Upper lobe of left lung (tissue), 6 donors: Measurements from ENCODE around the gene HSD11B1L. TPM values are rescaled to one million over a fixed set of nuclear protein-coding genes. Genes with fewer than 3 reads are reported as not detected.
"Not testable (repeated sequence)": the region's sequence is repeated elsewhere in the genome, so short reads cannot be mapped to it uniquely, and the experiment has no call there.

Experiments
- ATAC-seq, 2 donors: fragments of 200-7000 bp; cut with Tn5 transposase; one replicate each; pipeline ENCODE4 v1.9.1; 2022; ENCODE audit warnings: mild to moderate bottlenecking in 2 of 2, moderate library complexity in 2 of 2; ENCODE audit not compliant: low FRiP score in 2 of 2
- DNase-seq, 2 donors: peaks; one replicate each; pipeline ENCODE4 v3.0.0-alpha.2; 2019 to 2020
- H3K27ac ChIP-seq, 4 donors: fragments of 200-600 bp; sonication (generic); one replicate each; pipeline ENCODE4 v1.5.1; 2016 to 2019
- H3K27me3 ChIP-seq, 4 donors: fragments of 200-600 bp; sonication (generic); one replicate each; pipeline ENCODE4 v1.5.1; 2017 to 2019
- H3K36me3 ChIP-seq, 4 donors: fragments of 200-600 bp; sonication (generic); one replicate each; pipeline ENCODE4 v1.5.1; 2016 to 2019
- H3K4me1 ChIP-seq, 4 donors: fragments of 200-600 bp; sonication (generic); one replicate each; pipeline ENCODE4 v1.5.1; 2018 to 2019
- H3K4me3 ChIP-seq, 4 donors: fragments of 200-600 bp; sonication (generic); one replicate each; pipeline ENCODE4 v1.5.1; 2017 to 2019; ENCODE audit warnings: mild to moderate bottlenecking in 2 of 4, moderate library complexity in 1 of 4
- H3K9me3 ChIP-seq, 4 donors: fragments of 200-600 bp; sonication (generic); one replicate each; pipeline ENCODE4 v1.5.1; 2018 to 2019
- EP300 ChIP-seq, 4 donors: sonication (generic); formaldehyde crosslinking; IDR thresholded peaks; one replicate each; pipeline ENCODE4 v1.5.1; 2017; ENCODE audit warnings: antibody characterized with exemption in 4 of 4, control low read depth in 2 of 4
- POLR2A ChIP-seq, 4 donors: fragments of 450-650 bp; IDR thresholded peaks; one replicate each; pipeline ENCODE4 v1.5.1; 2016 to 2017; ENCODE audit warnings: antibody characterized with exemption in 4 of 4, mild to moderate bottlenecking in 2 of 4
- POLR2AphosphoS5 ChIP-seq, 2 donors: sonication (generic); formaldehyde crosslinking; IDR thresholded peaks; one replicate each; pipeline ENCODE4 v1.5.1; 2017; ENCODE audit warnings: antibody characterized with exemption in 2 of 2
- WGBS, 2 donors: methylation state at CpG; one replicate each; pipeline ENCODE4 v1.1.5; 2017 to 2018; 5-methylcytosine and 5-hydroxymethylcytosine counted together
- total RNA-seq, 6 donors: library from RNA; depleted of rRNA in 4 of 6; stranded (reverse); fragments of >200 nt in 4 of 6; gene quantifications; one replicate each; pipeline versions ENCODE4 v1.1.0 to v1.2.1, GENCODE V29; 2016 to 2021
- TF ChIP-seq, protein P1 (sequence below), 6 experiments: fragments of 450-650 bp in 4 of 6; fragments of 200-600 bp in 2 of 6; sonication (generic) in 2 of 6; IDR thresholded peaks; one replicate each; pipeline ENCODE4 v1.5.1; 2016 to 2019; ENCODE audit warnings: antibody characterized with exemption in 6 of 6
- donor health status: DM: no; HTN: no; CAD: no; lungs with moderate emphysema.
- donor health status: DM: no; HTN: yes; CAD: no; lungs with severe emphysema.

HSD11B1L gene
- total RNA-seq, 6 donors from 2014 or later: 4.5 to 26.5 (median 16.7) TPM

- ATAC-seq (no peak), DNase-seq (peak in 1 of 2 donors; percentile 75)
- H3K9me3 ChIP-seq: no peaks in the 10 kb centered on the region
- H3K4me1 ChIP-seq: no peaks in the 10 kb centered on the region
- 93 to 96% methylated on average over 12 to 24 of the region's 30 CpGs for WGBS, 2 donors
- TF ChIP-seq, protein P1, sequence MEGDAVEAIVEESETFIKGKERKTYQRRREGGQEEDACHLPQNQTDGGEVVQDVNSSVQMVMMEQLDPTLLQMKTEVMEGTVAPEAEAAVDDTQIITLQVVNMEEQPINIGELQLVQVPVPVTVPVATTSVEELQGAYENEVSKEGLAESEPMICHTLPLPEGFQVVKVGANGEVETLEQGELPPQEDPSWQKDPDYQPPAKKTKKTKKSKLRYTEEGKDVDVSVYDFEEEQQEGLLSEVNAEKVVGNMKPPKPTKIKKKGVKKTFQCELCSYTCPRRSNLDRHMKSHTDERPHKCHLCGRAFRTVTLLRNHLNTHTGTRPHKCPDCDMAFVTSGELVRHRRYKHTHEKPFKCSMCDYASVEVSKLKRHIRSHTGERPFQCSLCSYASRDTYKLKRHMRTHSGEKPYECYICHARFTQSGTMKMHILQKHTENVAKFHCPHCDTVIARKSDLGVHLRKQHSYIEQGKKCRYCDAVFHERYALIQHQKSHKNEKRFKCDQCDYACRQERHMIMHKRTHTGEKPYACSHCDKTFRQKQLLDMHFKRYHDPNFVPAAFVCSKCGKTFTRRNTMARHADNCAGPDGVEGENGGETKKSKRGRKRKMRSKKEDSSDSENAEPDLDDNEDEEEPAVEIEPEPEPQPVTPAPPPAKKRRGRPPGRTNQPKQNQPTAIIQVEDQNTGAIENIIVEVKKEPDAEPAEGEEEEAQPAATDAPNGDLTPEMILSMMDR (IDR thresholded peaks at IDR 0.05): no peak
- TF ChIP-seq POLR2AphosphoS5 (IDR thresholded peaks at IDR 0.05) (no peak), POLR2A (IDR thresholded peaks at IDR 0.05) (no peak), EP300 (IDR thresholded peaks at IDR 0.05) (no peak)
- no peaks in the 10 kb centered on the region for H3K27me3 ChIP-seq
- H3K27ac ChIP-seq: no peak overlapping the region
- H3K36me3 ChIP-seq: peaks cover 17 to 89% (median 75%) of the 10 kb centered on the region in 4 donors
- H3K4me3 ChIP-seq: no peak overlapping the region
Observed at GRCh38 chr19:5697890-5698634, 17.2 kb downstream of the HSD11B1L start.

GRCh38 chr19:5698635-5699422 is 18.0 kb downstream of the HSD11B1L start:
- ATAC-seq (no peak), DNase-seq (peak in 1 of 2 donors; percentile 66)
- Histone ChIP-seq H3K9me3 (no peaks in the 10 kb centered on the region), H3K27me3 (no peaks in the 10 kb centered on the region), H3K4me3 (no peak overlapping the region), H3K27ac (no peak overlapping the region), H3K36me3 (peaks cover 17 to 89% (median 75%) of the 10 kb centered on the region in 4 donors), H3K4me1 (no peaks in the 10 kb centered on the region)
- TF ChIP-seq EP300 (IDR thresholded peaks at IDR 0.05) (no peak), POLR2A (IDR thresholded peaks at IDR 0.05) (no peak), POLR2AphosphoS5 (IDR thresholded peaks at IDR 0.05) (no peak)
- TF ChIP-seq, protein P1 (IDR thresholded peaks at IDR 0.05): no peak
- WGBS, 2 donors: 92 to 94% methylated on average over 28 of the region's 38 CpGs

DNA sequence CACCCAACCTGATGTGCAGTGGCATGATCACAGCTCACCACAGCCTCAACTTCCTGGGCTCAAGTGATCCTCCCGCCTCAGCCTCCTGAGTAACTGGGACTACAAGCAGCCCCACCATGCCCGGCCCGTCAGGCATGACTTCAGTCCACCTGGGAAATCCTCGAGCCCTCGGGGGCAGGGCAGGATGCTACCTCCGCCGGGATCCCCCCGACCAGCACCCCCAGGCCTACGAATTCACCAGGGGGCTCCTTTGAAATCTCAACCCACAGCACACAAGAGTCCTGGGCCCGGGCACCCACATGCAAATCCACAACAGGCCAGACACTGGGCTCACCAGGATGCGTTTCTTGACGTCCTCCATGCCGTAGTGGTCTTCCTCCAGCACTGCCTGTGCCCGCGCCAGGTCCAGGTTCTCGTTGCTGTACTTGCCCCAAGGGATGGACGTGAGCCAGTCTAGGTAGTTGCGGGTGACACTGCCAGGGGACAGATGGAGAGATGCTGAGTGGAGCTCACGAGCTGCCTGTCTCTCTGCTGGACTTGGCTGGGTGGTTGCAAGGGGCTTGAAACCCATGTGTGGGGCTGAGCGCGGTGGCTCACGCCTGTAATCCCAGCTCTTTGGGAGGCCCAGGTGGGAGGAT is 19.7 kb downstream of the HSD11B1L start:
- Histone ChIP-seq H3K36me3 (peaks cover 25 to 89% (median 71%) of the 10 kb centered on the region in 4 donors), H3K27me3 (no peaks in the 10 kb centered on the region), H3K9me3 (no peaks in the 10 kb centered on the region), H3K4me3 (no peak overlapping the region), H3K4me1 (no peaks in the 10 kb centered on the region), H3K27ac (no peak overlapping the region)
- WGBS, 2 donors: 95 to 99% methylated on average over 14 to 22 of the region's 22 CpGs
- TF ChIP-seq POLR2AphosphoS5 (IDR thresholded peaks at IDR 0.05): no peak
- no peak for TF ChIP-seq POLR2A (IDR thresholded peaks at IDR 0.05)
- TF ChIP-seq EP300 (IDR thresholded peaks at IDR 0.05): no peak
- TF ChIP-seq, protein P1 (IDR thresholded peaks at IDR 0.05): no peak
- ATAC-seq: no peak
- peak in 1 of 2 donors; percentile 51 for DNase-seq

DNA sequence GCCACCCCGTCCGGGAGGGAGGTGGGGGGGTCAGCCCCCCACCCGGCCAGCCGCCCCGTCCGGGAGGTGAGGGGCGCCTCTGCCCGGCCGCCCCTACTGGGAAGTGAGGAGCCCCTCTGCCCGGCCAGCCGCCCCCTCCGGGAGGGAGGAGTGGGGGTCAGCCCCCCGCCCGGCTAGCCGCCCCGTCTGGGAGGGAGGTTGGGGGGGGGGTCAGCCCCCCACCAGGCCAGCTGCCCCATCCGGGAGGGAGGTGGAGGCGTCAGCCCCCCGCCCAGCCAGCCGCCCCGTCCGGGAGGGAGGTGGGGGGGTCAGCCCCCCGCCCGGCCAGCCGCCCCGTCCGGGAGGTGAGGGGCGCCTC is 21.2 kb downstream of the HSD11B1L start:
- not testable (repeated sequence) for H3K9me3 ChIP-seq, H3K27me3 ChIP-seq, H3K4me3 ChIP-seq, H3K4me1 ChIP-seq, H3K27ac ChIP-seq, ATAC-seq
- peaks cover 26 to 89% (median 72%) of the 10 kb centered on the region in 4 donors for H3K36me3 ChIP-seq
- WGBS, 2 donors: 100% methylated on average over 5 of the region's 28 CpGs; no CpG with 5 or more reads in 1 of the 2 donors
- peak in 1 of 2 donors; percentile 63 for DNase-seq
